Activated CD8-positive, alpha-beta T cell treated with anti-CD3 and anti-CD28 coated beads for 36 hours (primary cell): ENCODE results near the gene PCNX4. TPM values are rescaled to one million over a fixed set of nuclear protein-coding genes. Genes with fewer than 3 reads are reported as not detected.

ENCODE experiments used
- ATAC-seq: fragments of 200-7000 bp; cut with Tn5 transposase; one replicate; pipeline ENCODE4 v1.10.0; 2021; ENCODE audit warnings: mild to moderate bottlenecking, moderate library complexity
- CTCF ChIA-PET: fragments of 350-600 bp; sonication (Branson Sonifier 250); formaldehyde crosslinking; loops from one replicate; lab custom pipeline; 2021; ENCODE audit warnings: antibody characterized with exemption; lab: Charles Lee
- POLR2A ChIA-PET: fragments of 350-600 bp; sonication (Branson Sonifier 250); formaldehyde crosslinking; loops from one replicate; lab custom pipeline; 2021; ENCODE audit warnings: antibody characterized with exemption; lab: Charles Lee
- DNase-seq: peaks from one replicate; pipeline ENCODE4 v3.0.0-alpha.2; 2020
- H3K27ac Mint-ChIP-seq: one replicate; pipeline ENCODE4 v1.8.0; 2021; ENCODE audit warnings: mild to moderate bottlenecking, mixed read lengths
- H3K27me3 Mint-ChIP-seq: one replicate; pipeline ENCODE4 v1.8.0; 2021; ENCODE audit warnings: mixed read lengths
- H3K36me3 Mint-ChIP-seq: one replicate; pipeline ENCODE4 v1.8.0; 2021; ENCODE audit warnings: low read depth, mixed read lengths
- H3K4me1 Mint-ChIP-seq: one replicate; pipeline ENCODE4 v1.8.0; 2021; ENCODE audit warnings: low read depth, mixed read lengths
- H3K4me3 Mint-ChIP-seq: one replicate; pipeline ENCODE4 v1.8.0; 2021; ENCODE audit warnings: mild to moderate bottlenecking, moderate library complexity, mixed read lengths
- H3K9me3 Mint-ChIP-seq: one replicate; pipeline ENCODE4 v1.8.0; 2021; ENCODE audit warnings: mixed read lengths
- CTCF ChIP-seq: fragments of 200-600 bp; IDR thresholded peaks from one replicate; pipeline ENCODE4 v1.8.0; 2022; ENCODE audit warnings: antibody characterized with exemption, mild to moderate bottlenecking
- intact Hi-C: fragments of 100-400 bp; cut with micrococcal nuclease; formaldehyde crosslinking; loops from one replicate; pipeline ENCODE4 v1.10.0; 2022
- total RNA-seq, 2 experiments: library from RNA; stranded (reverse); gene quantifications; one replicate each; pipeline ENCODE4 v1.2.3, GENCODE V29; 2021

PCNX4 gene
- total RNA-seq, 2 experiments from 2014 or later = 28.2 to 30.0 TPM

DNA sequence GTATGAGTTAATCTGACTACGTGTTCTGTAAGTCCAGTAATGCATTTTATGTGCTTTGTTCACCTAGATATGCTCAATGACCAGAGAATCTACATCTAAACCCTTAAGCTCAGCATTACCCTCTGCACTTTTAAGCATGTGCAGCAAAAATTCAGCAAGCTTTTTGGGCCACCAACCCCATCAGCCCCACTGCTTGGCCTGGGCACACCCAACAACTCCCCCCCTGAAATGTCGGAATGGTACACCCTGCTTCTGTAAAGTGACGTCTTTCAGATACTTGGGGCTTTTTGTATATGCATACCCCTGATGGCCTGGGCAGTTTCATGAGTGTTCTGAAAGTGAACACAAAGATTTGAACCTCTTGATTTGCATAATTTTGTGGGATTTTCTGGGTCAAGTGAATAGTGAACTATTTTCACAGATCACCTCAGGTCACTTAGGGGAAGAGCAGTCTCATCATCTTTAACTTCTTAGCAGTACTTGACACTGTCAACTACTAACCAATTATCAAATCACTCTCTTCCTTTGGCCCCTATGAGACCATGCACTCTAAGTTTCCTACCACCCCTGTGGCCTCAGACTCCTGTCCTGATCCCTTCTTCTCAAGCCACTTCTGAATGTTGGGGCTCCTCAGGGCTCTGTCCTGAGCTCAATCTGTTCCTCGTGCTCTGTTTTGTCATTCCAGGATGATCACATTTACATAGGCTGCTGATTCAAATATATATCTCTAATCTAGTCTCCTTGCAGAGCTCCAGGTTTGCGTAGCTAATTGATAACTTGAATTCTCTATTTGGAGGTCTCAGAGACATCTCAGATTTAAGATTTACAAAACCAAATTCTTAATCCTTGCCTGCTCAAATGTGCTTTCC lies 121.0 kb downstream of the PCNX4 start:
- no peaks in the 10 kb centered on the region for H3K36me3 Mint-ChIP-seq
- no peak for TF ChIP-seq CTCF
- POLR2A ChIA-PET = interaction anchor here (0.6 kb wide), 1 partner anchor 51 kb away, joined by 3 read pairs; no protein-coding TSS in a partner anchor
- CTCF ChIA-PET = no interaction called here
- no peaks in the 10 kb centered on the region for H3K9me3 Mint-ChIP-seq
- H3K4me3 Mint-ChIP-seq = no peak overlapping the region
- no peaks in the 10 kb centered on the region for H3K4me1 Mint-ChIP-seq
- no peaks in the 10 kb centered on the region for H3K27me3 Mint-ChIP-seq
- no peak for ATAC-seq
- no peak overlapping the region for H3K27ac Mint-ChIP-seq
- intact Hi-C loops = no loop called here
- DNase-seq = no peak

- CTCF ChIA-PET = interaction anchor here (1.5 kb wide), 1 partner anchor 34 kb away, joined by 3 read pairs; no protein-coding TSS in a partner anchor
- POLR2A ChIA-PET = no interaction called here
- Mint-ChIP-seq H3K4me3 (no peak overlapping the region), H3K9me3 (no peaks in the 10 kb centered on the region), H3K4me1 (no peaks in the 10 kb centered on the region), H3K27ac (no peak overlapping the region), H3K36me3 (no peaks in the 10 kb centered on the region), H3K27me3 (no peaks in the 10 kb centered on the region)
- ATAC-seq = no peak
- DNase-seq = no peak
- no peak for TF ChIP-seq CTCF
- intact Hi-C loops = no loop called here
These were observed 122.3 kb downstream of the PCNX4 start for GRCh38 chr14:60214003-60214402.

DNA sequence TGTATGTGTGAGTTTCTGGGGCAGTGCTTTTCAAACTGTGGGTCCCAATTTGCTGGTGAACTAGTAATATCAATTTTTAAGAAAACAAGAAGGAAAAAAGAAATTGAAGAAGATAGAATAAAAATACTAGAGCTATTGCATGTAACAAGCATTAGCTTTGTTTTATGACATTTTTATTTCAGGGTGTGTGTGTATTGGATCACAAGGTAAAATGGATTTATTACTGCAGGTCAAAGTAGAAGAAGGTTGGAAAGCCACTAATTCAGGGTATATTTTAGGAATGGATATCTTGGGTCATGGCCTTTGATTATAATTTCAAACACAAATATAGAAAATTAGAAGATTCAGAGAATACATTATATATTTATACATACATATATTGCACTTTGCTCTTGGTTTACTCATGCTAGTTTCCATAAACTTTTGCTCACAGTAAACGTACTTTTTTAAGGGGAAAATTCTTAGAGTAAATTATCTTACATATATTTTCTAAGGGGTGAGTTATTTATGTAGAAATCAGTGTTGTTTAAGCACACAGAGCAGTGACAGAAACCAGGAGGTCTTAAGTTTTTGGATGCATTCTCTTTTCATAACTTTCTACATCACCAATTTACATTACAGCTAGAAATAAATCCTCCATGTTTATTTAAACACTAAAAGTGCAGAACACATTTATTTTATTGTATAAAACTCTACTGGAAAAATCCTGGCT lies 122.8 kb downstream of the PCNX4 start:
- no peak for TF ChIP-seq CTCF
- ATAC-seq (no peak), DNase-seq (no peak)
- ChIA-PET CTCF (interaction anchor here (1.5 to 2.3 kb wide), 2 partner anchors 30 to 33 kb away, joined by 3 to 6 read pairs; no protein-coding TSS in a partner anchor), POLR2A (interaction anchor here (1.0 kb wide), 1 partner anchor 20 kb away, joined by 3 read pairs; no protein-coding TSS in a partner anchor)
- intact Hi-C loops = no loop called here
- H3K4me3 Mint-ChIP-seq = no peak overlapping the region
- H3K27me3 Mint-ChIP-seq = no peaks in the 10 kb centered on the region
- no peak overlapping the region for H3K27ac Mint-ChIP-seq
- no peaks in the 10 kb centered on the region for H3K36me3 Mint-ChIP-seq
- peaks cover 3% of the 10 kb centered on the region for H3K4me1 Mint-ChIP-seq
- no peaks in the 10 kb centered on the region for H3K9me3 Mint-ChIP-seq

DNA sequence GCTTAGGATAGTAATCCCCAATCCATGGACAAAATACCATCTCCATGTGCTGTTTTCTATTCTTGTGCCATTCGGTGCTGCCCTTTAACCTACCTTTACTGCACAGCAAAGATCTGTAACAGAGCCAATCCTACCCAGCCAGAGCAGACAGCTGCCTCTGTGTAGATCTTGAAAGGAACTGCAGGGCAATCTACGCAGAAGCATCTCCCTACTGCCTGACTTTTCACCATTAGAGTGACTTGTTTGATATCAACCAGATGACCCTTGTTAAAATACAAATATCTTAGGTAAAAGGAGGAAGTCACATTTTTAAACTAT lies 123.4 kb downstream of the PCNX4 start:
- Mint-ChIP-seq H3K27me3 (no peaks in the 10 kb centered on the region), H3K4me3 (no peak overlapping the region), H3K9me3 (no peaks in the 10 kb centered on the region), H3K36me3 (no peaks in the 10 kb centered on the region), H3K27ac (no peak overlapping the region), H3K4me1 (peaks cover 6% of the 10 kb centered on the region)
- DNase-seq (no peak), ATAC-seq (no peak)
- TF ChIP-seq CTCF = no peak
- intact Hi-C loops = no loop called here
- ChIA-PET CTCF (interaction anchor here (1.5 to 2.3 kb wide), 2 partner anchors 30 to 33 kb away, joined by 3 to 6 read pairs; no protein-coding TSS in a partner anchor), POLR2A (interaction anchor here (1.0 kb wide), 1 partner anchor 21 kb away, joined by 3 read pairs; no protein-coding TSS in a partner anchor)
